Liver (tissue), 9 donors: ENCODE measurements around the gene MAPK1. TPM values are rescaled to one million over a fixed set of nuclear protein-coding genes. Genes with fewer than 3 reads are reported as not detected.

Source experiments
- DNase-seq: peaks from one replicate; pipeline ENCODE4 v3.0.0-alpha.2; 2017; ENCODE audit warnings: low spot score
- H3K27ac ChIP-seq, 2 donors: one replicate each; pipeline ENCODE4 v1.7.0; 2013; ENCODE audit warnings: inconsistent platforms in 2 of 2, low read length in 2 of 2, control low read depth in 1 of 2, low read depth in 1 of 2, mild to moderate bottlenecking in 1 of 2
- H3K27me3 ChIP-seq, 4 donors: one replicate each; pipeline versions ENCODE4 v1.6.1 to v1.7.0; 2013; ENCODE audit warnings: low read length in 3 of 4, inconsistent platforms in 1 of 4, mild to moderate bottlenecking in 1 of 4, moderate library complexity in 1 of 4; ENCODE audit not compliant: control insufficient read depth in 4 of 4, insufficient read depth in 4 of 4
- H3K36me3 ChIP-seq, 4 donors: one replicate each; pipeline versions ENCODE4 v1.6.1 to v1.7.0; 2013; ENCODE audit warnings: low read length in 3 of 4, mild to moderate bottlenecking in 3 of 4, low read depth in 1 of 4, moderate library complexity in 1 of 4; ENCODE audit not compliant: control insufficient read depth in 4 of 4, insufficient read depth in 3 of 4
- H3K4me1 ChIP-seq, 4 donors: one replicate each; pipeline versions ENCODE4 v1.6.1 to v1.7.0; 2013; ENCODE audit warnings: low read length in 3 of 4, mild to moderate bottlenecking in 3 of 4, moderate library complexity in 1 of 4; ENCODE audit not compliant: control insufficient read depth in 4 of 4, insufficient read depth in 4 of 4
- H3K4me3 ChIP-seq, 3 donors: one replicate each; pipeline versions ENCODE4 v1.6.1 to v1.7.0; 2013; ENCODE audit warnings: low read length in 3 of 3, control low read depth in 1 of 3, low read depth in 1 of 3, mild to moderate bottlenecking in 1 of 3
- H3K9ac ChIP-seq, 2 donors: one replicate each; pipeline ENCODE4 v1.7.0; 2013; ENCODE audit warnings: low read length in 2 of 2, mild to moderate bottlenecking in 2 of 2, moderate library complexity in 2 of 2, control low read depth in 1 of 2, low read depth in 1 of 2
- H3K9me3 ChIP-seq, 4 donors: one replicate each; pipeline versions ENCODE4 v1.6.1 to v1.7.0; 2013; ENCODE audit warnings: low read length in 3 of 4; ENCODE audit not compliant: control insufficient read depth in 4 of 4
- CTCF ChIP-seq: fragments of 150-350 bp; IDR thresholded peaks from 2 replicates; pipeline ENCODE4 v1.5.1; 2017; ENCODE audit warnings: improper control_type of control experiment, low read depth, low read length; ENCODE audit not compliant: missing input control
- EGR1 ChIP-seq, 2 donors: IDR thresholded peaks; 2 replicates each; pipeline ENCODE4 v1.6.1; 2016 to 2018; ENCODE audit warnings: antibody characterized with exemption in 2 of 2, low read depth in 2 of 2
- FOXA1 ChIP-seq: IDR thresholded peaks from 2 replicates; pipeline ENCODE4 v1.6.1; 2016; ENCODE audit warnings: antibody characterized with exemption
- FOXA2 ChIP-seq: IDR thresholded peaks from 2 replicates; pipeline ENCODE4 v1.6.1; 2016; ENCODE audit warnings: antibody characterized with exemption
- GABPA ChIP-seq, 2 donors: IDR thresholded peaks in 1 of 2; conservative IDR thresholded peaks in 1 of 2; 2 replicates each; pipeline ENCODE4 v1.6.1; 2016; ENCODE audit warnings: antibody characterized with exemption in 2 of 2, mild to moderate bottlenecking in 1 of 2, moderate library complexity in 1 of 2
- HNF4A ChIP-seq, 2 donors: conservative IDR thresholded peaks; 2 replicates each; pipeline ENCODE4 v1.6.1; 2016; ENCODE audit warnings: antibody characterized with exemption in 2 of 2, mild to moderate bottlenecking in 2 of 2
- JUND ChIP-seq, 2 donors: IDR thresholded peaks; 2 replicates each; pipeline ENCODE4 v1.6.1; 2016; ENCODE audit warnings: antibody characterized with exemption in 2 of 2
- MAX ChIP-seq: IDR thresholded peaks from 2 replicates; pipeline ENCODE4 v1.6.1; 2016; ENCODE audit warnings: antibody characterized with exemption
- NR2F2 ChIP-seq: IDR thresholded peaks from 2 replicates; pipeline ENCODE4 v1.6.1; 2016; ENCODE audit warnings: antibody characterized with exemption
- RAD21 ChIP-seq, 2 donors: IDR thresholded peaks; 2 replicates each; pipeline ENCODE4 v1.6.1; 2016; ENCODE audit warnings: antibody characterized with exemption in 2 of 2, mild to moderate bottlenecking in 2 of 2
- REST ChIP-seq: IDR thresholded peaks from 2 replicates; pipeline ENCODE4 v1.6.1; 2016; ENCODE audit warnings: antibody characterized with exemption, mild to moderate bottlenecking
- RXRA ChIP-seq, 2 donors: IDR thresholded peaks; 2 replicates each; pipeline ENCODE4 v1.6.1; 2017 to 2018; ENCODE audit warnings: antibody characterized with exemption in 2 of 2, mild to moderate bottlenecking in 1 of 2
- SP1 ChIP-seq: IDR thresholded peaks from 2 replicates; pipeline ENCODE4 v1.6.1; 2018; ENCODE audit warnings: antibody characterized with exemption, mild to moderate bottlenecking
- TAF1 ChIP-seq: conservative IDR thresholded peaks from 2 replicates; pipeline ENCODE4 v1.6.1; 2016; ENCODE audit warnings: antibody characterized with exemption, mild to moderate bottlenecking
- ZBTB33 ChIP-seq: IDR thresholded peaks from 2 replicates; pipeline ENCODE4 v1.6.1; 2016; ENCODE audit warnings: antibody characterized with exemption
- WGBS: extraction: QIAGEN DNeasy Blood & Tissue Kit; methylation state at CpG from one replicate; pipeline ENCODE4 v1.1.7; 2013; 5-methylcytosine and 5-hydroxymethylcytosine counted together
- polyA plus RNA-seq, 2 donors: library from polyadenylated mRNA; stranded (reverse) in 1 of 2; unstranded in 1 of 2; fragments of 200-250 nt in 1 of 2; fragments of >200 nt in 1 of 2; fragmentation: Nextera tagmentation in 1 of 2; extraction: Ambion mirVana in 1 of 2; gene quantifications; one replicate each; pipeline versions ENCODE4 v1.2.1 to v1.2.3, GENCODE V29; 2013 to 2015
- total RNA-seq, 2 donors: library from RNA; depleted of rRNA; stranded (reverse); fragments of >200 nt; gene quantifications; one replicate each; pipeline ENCODE4 v1.2.3, GENCODE V29; 2014
- TF ChIP-seq, protein P1 (sequence below): IDR thresholded peaks from 2 replicates; pipeline ENCODE4 v1.6.1; 2016; ENCODE audit warnings: antibody characterized with exemption
- donor health status: healthy.
- donor health status: healthy.
- donor health status: healthy.
- donor health status: healthy.
- donor health status: healthy.

The MAPK1 gene
- total and polyA plus RNA-seq, 4 donors = 8.3 to 31.8 (median 22.8) TPM

GRCh38 chr22:21739828-21740377 is 127.5 kb downstream of the MAPK1 start (continued):
- TF ChIP-seq CTCF = no peak
- TF ChIP-seq JUND (IDR thresholded peaks at IDR 0.05) = no peak
- no peak for TF ChIP-seq FOXA2
- TF ChIP-seq TAF1 = no peak

DNA sequence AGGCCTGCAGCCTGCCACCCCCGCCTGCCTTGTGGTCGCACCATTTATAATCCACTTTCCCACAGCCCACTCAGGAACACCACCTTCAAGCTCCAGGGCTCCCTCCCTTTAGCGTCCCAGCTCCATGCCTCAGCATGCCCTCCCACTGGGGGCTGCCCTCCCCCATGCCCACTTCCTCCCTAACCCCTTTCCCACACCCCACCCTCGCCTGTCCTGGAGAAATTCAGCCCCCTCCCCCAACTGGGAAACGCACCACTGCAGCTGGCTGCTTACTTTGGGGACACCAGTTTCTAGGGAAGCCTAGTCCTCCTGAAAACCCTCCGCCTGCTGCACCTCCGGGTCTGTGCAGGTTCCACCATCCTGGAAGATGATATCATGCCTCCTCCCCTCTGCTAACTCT is 128.5 kb downstream of the MAPK1 start:
- Histone ChIP-seq H3K9me3 (no peaks in the 10 kb centered on the region), H3K4me1 (peaks cover 3 to 12% (median 10%) of the 10 kb centered on the region in 4 donors), H3K4me3 (no peak overlapping the region), H3K36me3 (no peaks in the 10 kb centered on the region), H3K27ac (no peak overlapping the region), H3K27me3 (no peaks in the 10 kb centered on the region), H3K9ac (no peak overlapping the region)
- 72% methylated on average over 7 of the region's 7 CpGs for WGBS
- DNase-seq = no peak
- TF ChIP-seq JUND (IDR thresholded peaks at IDR 0.05) (no peak), HNF4A (conservative IDR thresholded peaks at IDR 0.05) (no peak), FOXA2 (no peak), TAF1 (no peak), EGR1 (IDR thresholded peaks at IDR 0.05; ENCODE audit: low read depth in 2 of 2) (no peak), MAX (no peak), FOXA1 (no peak), NR2F2 (no peak), SP1 (no peak), RAD21 (IDR thresholded peaks at IDR 0.05) (no peak), ZBTB33 (no peak), RXRA (IDR thresholded peaks at IDR 0.05) (no peak), CTCF (no peak), REST (no peak), GABPA (IDR thresholded peaks at IDR 0.05 in 1 of 2, conservative IDR thresholded peaks at IDR 0.05 in 1 of 2) (no peak)
- TF ChIP-seq, protein P1, sequence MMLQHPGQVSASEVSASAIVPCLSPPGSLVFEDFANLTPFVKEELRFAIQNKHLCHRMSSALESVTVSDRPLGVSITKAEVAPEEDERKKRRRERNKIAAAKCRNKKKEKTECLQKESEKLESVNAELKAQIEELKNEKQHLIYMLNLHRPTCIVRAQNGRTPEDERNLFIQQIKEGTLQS = no peak
